PC-3 (cell line): ENCODE results near the gene CEP97. TPM values are rescaled to one million over a fixed set of nuclear protein-coding genes. Genes with fewer than 3 reads are reported as not detected.
"Not testable (repeated sequence)": the region's sequence is repeated elsewhere in the genome, so short reads cannot be mapped to it uniquely, and the experiment has no call there.

ENCODE experiments used
- ATAC-seq: fragments of 200-7000 bp; cut with Tn5 transposase; 2 replicates; pipeline ENCODE4 v1.9.1; 2020; ENCODE audit warnings: mild to moderate bottlenecking, moderate library complexity
- BruUV-seq: library from RNA; stranded (reverse); fragments of 400-500 nt; replicated peaks from 2 replicates; lab custom pipeline; 2021; lab: Mats Ljungman, UMichigan
- CTCF ChIA-PET: fragments of 300-600 bp; sonication (Branson Sonifier 250); formaldehyde crosslinking; loops from one replicate; lab custom pipeline; 2022; ENCODE audit warnings: antibody characterized with exemption; lab: Charles Lee
- POLR2A ChIA-PET: fragments of 300-600 bp; sonication (Branson Sonifier 250); formaldehyde crosslinking; loops from one replicate; lab custom pipeline; 2022; ENCODE audit warnings: antibody characterized with exemption; ENCODE audit not compliant: unreplicated experiment; lab: Charles Lee
- DNase-seq: peaks from one replicate; pipeline ENCODE4 v3.0.0-alpha.2; 2015
- H2AFZ ChIP-seq: fragments of 300-600 bp; sonication (generic); 2 replicates; pipeline ENCODE4 v1.6.0; 2016; ENCODE audit warnings: antibody characterized with exemption, low read length
- H3F3A ChIP-seq: fragments of 300-600 bp; sonication (generic); one replicate; pipeline ENCODE4 v1.6.0; 2017; ENCODE audit warnings: antibody characterized with exemption, low read length, control low read depth, mild to moderate bottlenecking; ENCODE audit not compliant: unreplicated experiment
- H3K27ac ChIP-seq: fragments of 300-600 bp; sonication (generic); 2 replicates; pipeline ENCODE4 v1.5.1; 2016; ENCODE audit warnings: mild to moderate bottlenecking, low read length
- H3K27me3 ChIP-seq: fragments of 300-600 bp; sonication (generic); 2 replicates; pipeline ENCODE4 v1.6.1; 2016; ENCODE audit warnings: low read length, mixed read lengths
- H3K36me3 ChIP-seq: fragments of 300-600 bp; sonication (generic); 2 replicates; pipeline ENCODE4 v1.6.1; 2016; ENCODE audit warnings: low read depth, mixed run types, low read length, mixed read lengths
- H3K4me1 ChIP-seq: fragments of 300-600 bp; sonication (generic); 2 replicates; pipeline ENCODE4 v1.5.1; 2016; ENCODE audit warnings: low read length; ENCODE audit not compliant: insufficient read depth
- H3K4me2 ChIP-seq: fragments of 300-600 bp; sonication (generic); 2 replicates; pipeline ENCODE4 v1.6.0; 2016; ENCODE audit warnings: low read length
- H3K4me3 ChIP-seq: fragments of 300-600 bp; sonication (generic); 2 replicates; pipeline ENCODE4 v1.5.1; 2016; ENCODE audit warnings: mild to moderate bottlenecking, low read length, mixed read lengths
- H3K79me2 ChIP-seq: fragments of 300-600 bp; sonication (generic); 2 replicates; pipeline ENCODE4 v1.6.1; 2017; ENCODE audit warnings: low read length, mixed read lengths
- H3K9ac ChIP-seq: fragments of 300-600 bp; sonication (generic); 2 replicates; pipeline ENCODE4 v1.6.0; 2016; ENCODE audit warnings: mild to moderate bottlenecking, low read length
- H3K9me2 ChIP-seq: fragments of 300-600 bp; sonication (generic); replicated peaks from 2 replicates; pipeline ENCODE4 v1.6.1; 2016; ENCODE audit warnings: mixed run types, low read length, mixed read lengths
- H3K9me3 ChIP-seq: fragments of 300-600 bp; sonication (generic); 2 replicates; pipeline ENCODE4 v1.6.1; 2016; ENCODE audit warnings: low read length, mixed read lengths
- H4K20me1 ChIP-seq: fragments of 300-600 bp; sonication (generic); 2 replicates; pipeline ENCODE4 v1.6.1; 2016; ENCODE audit warnings: low read length, mixed read lengths
- EZH2 ChIP-seq: fragments of 300-600 bp; sonication (generic); IDR thresholded peaks from one replicate; pipeline ENCODE4 v1.6.1; 2017; ENCODE audit warnings: antibody characterized with exemption, mild to moderate bottlenecking, low read length; ENCODE audit not compliant: unreplicated experiment
- EZH2phosphoT487 ChIP-seq: fragments of 300-600 bp; sonication (generic); IDR thresholded peaks from 2 replicates; pipeline ENCODE4 v1.6.1; 2018; ENCODE audit warnings: mild to moderate bottlenecking, antibody characterized with exemption, low read length, borderline replicate concordance
- intact Hi-C: fragments of 100-400 bp; cut with micrococcal nuclease; formaldehyde crosslinking; loops from 2 replicates; pipeline ENCODE4 v1.9.0; 2023
- total RNA-seq: library from RNA; depleted of rRNA; stranded (reverse); fragments of >200 nt; gene quantifications from 2 replicates; pipeline ENCODE4 v1.2.3, GENCODE V29; 2014
- TF ChIP-seq, protein P1 (sequence below): fragments of 300-600 bp; sonication (generic); conservative IDR thresholded peaks from 2 replicates; pipeline ENCODE4 v1.5.1; 2017; ENCODE audit warnings: antibody characterized with exemption, low read depth, mild to moderate bottlenecking, low read length

The CEP97 gene
- total RNA-seq, 1 experiment from 2014 or later = 12.1 TPM

DNA sequence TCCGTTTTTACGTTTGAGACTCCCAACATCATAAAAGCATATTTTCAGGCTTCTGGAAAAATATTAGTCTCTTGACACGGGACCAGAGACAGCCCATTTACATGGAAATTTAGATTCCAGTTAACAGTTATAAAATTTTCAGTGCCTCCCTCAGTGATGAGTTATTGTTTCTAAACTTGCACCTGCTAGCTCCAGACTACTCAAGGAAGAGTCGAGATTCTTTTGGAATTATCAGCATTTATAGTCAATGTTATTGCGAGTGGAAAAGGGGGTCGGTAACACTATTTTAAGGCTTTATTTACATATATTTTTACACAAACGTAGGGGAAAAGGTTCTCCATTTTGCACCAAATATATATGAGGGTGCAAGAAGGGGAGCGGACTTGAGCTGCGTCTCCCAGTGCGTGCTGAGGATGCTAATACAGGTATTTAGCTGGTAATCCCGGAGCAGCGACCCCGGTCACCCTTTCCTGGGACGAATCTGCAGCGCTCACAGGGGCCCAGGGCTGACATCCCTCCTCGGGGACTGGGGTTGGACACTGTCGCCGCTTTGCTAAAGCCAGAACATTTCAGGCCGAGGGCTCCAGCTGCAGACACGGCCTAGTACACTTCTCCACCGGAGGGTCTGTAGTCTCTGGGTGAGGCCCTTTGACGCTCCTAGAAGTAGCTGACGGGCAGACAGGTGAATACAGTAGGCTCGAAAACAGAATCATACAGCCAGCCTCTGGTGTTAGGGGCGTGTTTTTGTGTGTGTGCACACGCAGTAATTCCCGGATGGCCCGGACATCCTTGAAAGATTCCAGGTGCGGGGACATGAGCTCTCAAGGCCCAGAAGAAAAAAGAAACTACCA, 46.8 kb upstream of the CEP97 start:
- ChIA-PET CTCF (interaction anchor here (0.6 to 1.0 kb wide), 3 partner anchors 159 to 968 kb away, joined by 3 to 5 read pairs (median 3); no protein-coding TSS in a partner anchor), POLR2A (interaction anchor here (0.6 to 1.3 kb wide), 4 partner anchors 9 to 1572 kb away, joined by 3 to 11 read pairs (median 5); partner anchors contain the start of genes PCNP and RPL24)
- TSS peak; percentile 48 for BruUV-seq
- Histone ChIP-seq H3K9me3 (no peaks in the 10 kb centered on the region), H3K36me3 (peaks cover 26% of the 10 kb centered on the region), H2AFZ (peak overlapping the region; percentile 36), H3K9me2 (no peaks in the 10 kb centered on the region), H3K9ac (peak overlapping the region; percentile 53), H3K4me2 (peak overlapping the region; percentile 83), H3K27ac (peak overlapping the region; percentile 19), H3K79me2 (peaks cover 61% of the 10 kb centered on the region), H3K27me3 (no peaks in the 10 kb centered on the region), H3F3A (peaks cover 8% of the 10 kb centered on the region), H4K20me1 (peaks cover 28% of the 10 kb centered on the region), H3K4me1 (peaks cover 21% of the 10 kb centered on the region), H3K4me3 (peak overlapping the region; percentile 98)
- ATAC-seq (peak; percentile 1; the same call in 1 of the 2 replicates), DNase-seq (peak; percentile 36)
- intact Hi-C loops = loop anchor here (1.0 to 2.0 kb wide), 2 partner anchors 9 to 103 kb away; partner anchors contain the start of genes PCNP and RPL24
- TF ChIP-seq, protein P1, sequence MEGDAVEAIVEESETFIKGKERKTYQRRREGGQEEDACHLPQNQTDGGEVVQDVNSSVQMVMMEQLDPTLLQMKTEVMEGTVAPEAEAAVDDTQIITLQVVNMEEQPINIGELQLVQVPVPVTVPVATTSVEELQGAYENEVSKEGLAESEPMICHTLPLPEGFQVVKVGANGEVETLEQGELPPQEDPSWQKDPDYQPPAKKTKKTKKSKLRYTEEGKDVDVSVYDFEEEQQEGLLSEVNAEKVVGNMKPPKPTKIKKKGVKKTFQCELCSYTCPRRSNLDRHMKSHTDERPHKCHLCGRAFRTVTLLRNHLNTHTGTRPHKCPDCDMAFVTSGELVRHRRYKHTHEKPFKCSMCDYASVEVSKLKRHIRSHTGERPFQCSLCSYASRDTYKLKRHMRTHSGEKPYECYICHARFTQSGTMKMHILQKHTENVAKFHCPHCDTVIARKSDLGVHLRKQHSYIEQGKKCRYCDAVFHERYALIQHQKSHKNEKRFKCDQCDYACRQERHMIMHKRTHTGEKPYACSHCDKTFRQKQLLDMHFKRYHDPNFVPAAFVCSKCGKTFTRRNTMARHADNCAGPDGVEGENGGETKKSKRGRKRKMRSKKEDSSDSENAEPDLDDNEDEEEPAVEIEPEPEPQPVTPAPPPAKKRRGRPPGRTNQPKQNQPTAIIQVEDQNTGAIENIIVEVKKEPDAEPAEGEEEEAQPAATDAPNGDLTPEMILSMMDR = no peak; the same call in 1 of the 2 replicates
- TF ChIP-seq EZH2 (no peak), EZH2phosphoT487 (no peak)

DNA sequence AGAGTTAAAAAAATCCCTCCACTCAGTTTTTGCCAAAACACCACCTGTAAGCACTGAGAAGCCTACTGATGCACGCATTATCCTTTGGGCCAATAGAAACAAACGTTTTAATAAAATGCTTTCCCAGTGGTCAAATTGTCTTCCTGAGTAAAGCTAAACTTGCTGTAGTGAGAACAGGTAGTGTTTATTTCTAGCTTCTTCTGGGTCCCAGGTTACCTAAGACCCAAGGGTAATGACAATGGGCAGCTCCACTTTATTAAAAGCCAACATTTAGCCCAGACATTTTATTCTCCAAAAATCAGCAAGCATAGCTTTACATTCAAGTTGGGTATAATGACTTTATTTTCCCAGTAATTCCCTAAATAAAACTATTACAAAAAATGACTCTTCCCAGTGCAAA, 45.6 kb upstream of the CEP97 start:
- H3K4me2 ChIP-seq, H3K9me2 ChIP-seq, BruUV-seq, H3K4me3 ChIP-seq, H3K9me3 ChIP-seq, H3K9ac ChIP-seq, H2AFZ ChIP-seq, intact Hi-C loops, H3F3A ChIP-seq, H3K27ac ChIP-seq, CTCF ChIA-PET, H3K27me3 ChIP-seq, ATAC-seq: not testable (repeated sequence)
- Histone ChIP-seq H4K20me1 (peaks cover 37% of the 10 kb centered on the region), H3K4me1 (peaks cover 27% of the 10 kb centered on the region), H3K79me2 (peaks cover 61% of the 10 kb centered on the region), H3K36me3 (peaks cover 36% of the 10 kb centered on the region)
- POLR2A ChIA-PET = interaction anchor here (0.7 kb wide), 1 partner anchor 116 kb away, joined by 6 read pairs; no protein-coding TSS in a partner anchor
- DNase-seq = peak; percentile 47

DNA sequence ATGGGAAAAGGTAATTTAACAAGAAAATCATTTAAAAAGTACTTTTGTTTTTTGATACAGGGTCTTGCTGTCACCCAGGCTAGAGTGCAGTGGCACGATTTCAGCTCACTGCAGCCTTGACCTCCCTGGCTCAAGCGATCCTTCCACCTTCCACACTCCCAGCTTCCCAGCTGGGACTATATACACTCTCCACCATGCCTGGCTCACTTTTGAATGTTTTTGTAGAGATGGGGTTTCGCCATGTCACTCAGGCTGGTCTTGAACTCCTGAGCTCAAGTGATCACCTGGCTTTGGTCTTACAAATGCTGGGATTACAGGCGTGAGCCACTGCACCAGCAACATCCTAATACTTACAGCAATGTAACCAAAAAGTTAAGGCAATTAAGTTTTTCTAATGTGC, 43.9 kb upstream of the CEP97 start:
- peaks cover 26% of the 10 kb centered on the region for H3K4me1 ChIP-seq
- intact Hi-C loops = no loop called here
- H3K9ac ChIP-seq = no peak overlapping the region
- peaks cover 45% of the 10 kb centered on the region for H4K20me1 ChIP-seq
- H3K4me3 ChIP-seq = no peak overlapping the region
- H3K9me3 ChIP-seq = no peaks in the 10 kb centered on the region
- POLR2A ChIA-PET = interaction anchor here (0.6 kb wide), 1 partner anchor 88 kb away, joined by 5 read pairs; no protein-coding TSS in a partner anchor
- no TSS peak for BruUV-seq
- peaks cover 50% of the 10 kb centered on the region for H3K36me3 ChIP-seq
- peaks cover 61% of the 10 kb centered on the region for H3K79me2 ChIP-seq
- TF ChIP-seq EZH2 (no peak), EZH2phosphoT487 (no peak)
- TF ChIP-seq, protein P1 = no peak
- no peaks in the 10 kb centered on the region for H3K27me3 ChIP-seq
- CTCF ChIA-PET = no interaction called here
- no peak overlapping the region for H3K4me2 ChIP-seq
- DNase-seq = no peak
- ATAC-seq = no peak
- no peak overlapping the region for H3K27ac ChIP-seq
- H2AFZ ChIP-seq = no peak overlapping the region
- H3F3A ChIP-seq = peaks cover 8% of the 10 kb centered on the region
- no peaks in the 10 kb centered on the region for H3K9me2 ChIP-seq
